Activated naive CD4-positive, alpha-beta T cell treated with anti-CD3 and anti-CD28 coated beads, Interleukin-2, amount 50 U/mL, for 24 hours (primary cell): ENCODE results near the gene TGFB2.

ENCODE experiments used
- H3K27ac Mint-ChIP-seq: one replicate; pipeline ENCODE4 v1.8.0; 2021; ENCODE audit warnings: mild to moderate bottlenecking, mixed read lengths
- H3K27me3 Mint-ChIP-seq: one replicate; pipeline ENCODE4 v1.8.0; 2021; ENCODE audit warnings: mixed read lengths
- H3K36me3 Mint-ChIP-seq: one replicate; pipeline ENCODE4 v1.8.0; 2021; ENCODE audit warnings: mixed read lengths
- H3K4me1 Mint-ChIP-seq: one replicate; pipeline ENCODE4 v1.8.0; 2021; ENCODE audit warnings: mixed read lengths
- H3K4me3 Mint-ChIP-seq: one replicate; pipeline ENCODE4 v1.8.0; 2021; ENCODE audit warnings: mild to moderate bottlenecking, mixed read lengths
- H3K9me3 Mint-ChIP-seq: one replicate; pipeline ENCODE4 v1.8.0; 2021; ENCODE audit warnings: mixed read lengths

Gene TGFB2

GRCh38 chr1:218344814-218345672 lies at the start of gene TGFB2:
Gene TGFB2, plus strand, starts transcription at chr1:218345336. Its CDS starts 1,366 bp downstream, at chr1:218346702.
- Mint-ChIP-seq H3K36me3 (peaks cover 16% of the 10 kb centered on the region), H3K27me3 (peaks cover 45% of the 10 kb centered on the region), H3K9me3 (no peaks in the 10 kb centered on the region), H3K27ac (peak within 1 kb of the TSS; percentile 41), H3K4me3 (no peak within 1 kb of the TSS), H3K4me1 (peaks cover 26% of the 10 kb centered on the region)

GRCh38 chr1:218296162-218296561 lies 49.0 kb upstream of the TGFB2 start:
- H3K36me3 Mint-ChIP-seq, result peaks cover 8% of the 10 kb centered on the region
- H3K4me3 Mint-ChIP-seq, result no peak overlapping the region
- H3K4me1 Mint-ChIP-seq, result peaks cover 34% of the 10 kb centered on the region
- H3K9me3 Mint-ChIP-seq, result no peaks in the 10 kb centered on the region
- H3K27ac Mint-ChIP-seq, result no peak overlapping the region
- H3K27me3 Mint-ChIP-seq, result no peaks in the 10 kb centered on the region

- Mint-ChIP-seq H3K4me1 (peaks cover 44% of the 10 kb centered on the region), H3K27me3 (no peaks in the 10 kb centered on the region), H3K4me3 (no peak overlapping the region), H3K36me3 (peaks cover 13% of the 10 kb centered on the region), H3K27ac (no peak overlapping the region), H3K9me3 (no peaks in the 10 kb centered on the region)
These were observed 47.7 kb upstream of the TGFB2 start for GRCh38 chr1:218297461-218297860.

GRCh38 chr1:218297867-218298266 lies 47.3 kb upstream of the TGFB2 start:
- Mint-ChIP-seq H3K27me3 (no peaks in the 10 kb centered on the region), H3K27ac (no peak overlapping the region), H3K4me3 (no peak overlapping the region), H3K36me3 (peaks cover 12% of the 10 kb centered on the region), H3K9me3 (no peaks in the 10 kb centered on the region), H3K4me1 (peaks cover 42% of the 10 kb centered on the region)

- H3K4me1 Mint-ChIP-seq, result peaks cover 41% of the 10 kb centered on the region
- no peaks in the 10 kb centered on the region for H3K9me3 Mint-ChIP-seq
- no peaks in the 10 kb centered on the region for H3K27me3 Mint-ChIP-seq
- peaks cover 12% of the 10 kb centered on the region for H3K36me3 Mint-ChIP-seq
- H3K27ac Mint-ChIP-seq, result no peak overlapping the region
- H3K4me3 Mint-ChIP-seq, result no peak overlapping the region
These were observed 46.7 kb upstream of the TGFB2 start for GRCh38 chr1:218298398-218298797.

GRCh38 chr1:218299416-218299815 lies 45.7 kb upstream of the TGFB2 start:
- Mint-ChIP-seq H3K27ac (no peak overlapping the region), H3K27me3 (no peaks in the 10 kb centered on the region), H3K36me3 (peaks cover 12% of the 10 kb centered on the region), H3K4me1 (peaks cover 41% of the 10 kb centered on the region), H3K4me3 (no peak overlapping the region), H3K9me3 (no peaks in the 10 kb centered on the region)

- peaks cover 12% of the 10 kb centered on the region for H3K36me3 Mint-ChIP-seq
- H3K4me3 Mint-ChIP-seq, result no peak overlapping the region
- no peaks in the 10 kb centered on the region for H3K9me3 Mint-ChIP-seq
- peaks cover 41% of the 10 kb centered on the region for H3K4me1 Mint-ChIP-seq
- no peaks in the 10 kb centered on the region for H3K27me3 Mint-ChIP-seq
- H3K27ac Mint-ChIP-seq, result no peak overlapping the region
These were observed 43.9 kb upstream of the TGFB2 start for GRCh38 chr1:218301217-218301616.

- Mint-ChIP-seq H3K4me1 (peaks cover 36% of the 10 kb centered on the region), H3K4me3 (no peak overlapping the region), H3K27ac (no peak overlapping the region), H3K9me3 (no peaks in the 10 kb centered on the region), H3K36me3 (peaks cover 8% of the 10 kb centered on the region), H3K27me3 (no peaks in the 10 kb centered on the region)
These were observed 43.0 kb upstream of the TGFB2 start for GRCh38 chr1:218302155-218302554.

- Mint-ChIP-seq H3K9me3 (no peaks in the 10 kb centered on the region), H3K4me3 (no peak overlapping the region), H3K4me1 (peaks cover 28% of the 10 kb centered on the region), H3K27ac (no peak overlapping the region), H3K27me3 (no peaks in the 10 kb centered on the region), H3K36me3 (peaks cover 10% of the 10 kb centered on the region)
These were observed 41.8 kb upstream of the TGFB2 start for GRCh38 chr1:218303176-218303879.

- Mint-ChIP-seq H3K4me1 (peaks cover 20% of the 10 kb centered on the region), H3K36me3 (peaks cover 12% of the 10 kb centered on the region), H3K27ac (no peak overlapping the region), H3K4me3 (no peak overlapping the region), H3K27me3 (no peaks in the 10 kb centered on the region), H3K9me3 (no peaks in the 10 kb centered on the region)
These were observed 40.7 kb upstream of the TGFB2 start for GRCh38 chr1:218304281-218305039.

GRCh38 chr1:218305472-218306064 lies 39.6 kb upstream of the TGFB2 start:
- Mint-ChIP-seq H3K4me1 (peaks cover 14% of the 10 kb centered on the region), H3K4me3 (no peak overlapping the region), H3K27ac (no peak overlapping the region), H3K9me3 (no peaks in the 10 kb centered on the region), H3K27me3 (no peaks in the 10 kb centered on the region), H3K36me3 (peaks cover 15% of the 10 kb centered on the region)

- no peak overlapping the region for H3K27ac Mint-ChIP-seq
- H3K27me3 Mint-ChIP-seq, result no peaks in the 10 kb centered on the region
- no peaks in the 10 kb centered on the region for H3K9me3 Mint-ChIP-seq
- peaks cover 13% of the 10 kb centered on the region for H3K4me1 Mint-ChIP-seq
- no peak overlapping the region for H3K4me3 Mint-ChIP-seq
- H3K36me3 Mint-ChIP-seq, result peaks cover 23% of the 10 kb centered on the region
These were observed 32.6 kb upstream of the TGFB2 start for GRCh38 chr1:218312509-218312908.

GRCh38 chr1:218314316-218314715 lies 30.8 kb upstream of the TGFB2 start:
- no peaks in the 10 kb centered on the region for H3K9me3 Mint-ChIP-seq
- H3K27ac Mint-ChIP-seq, result no peak overlapping the region
- H3K27me3 Mint-ChIP-seq, result no peaks in the 10 kb centered on the region
- peaks cover 13% of the 10 kb centered on the region for H3K4me1 Mint-ChIP-seq
- no peak overlapping the region for H3K4me3 Mint-ChIP-seq
- H3K36me3 Mint-ChIP-seq, result peaks cover 21% of the 10 kb centered on the region

- H3K36me3 Mint-ChIP-seq, result peaks cover 19% of the 10 kb centered on the region
- H3K27me3 Mint-ChIP-seq, result no peaks in the 10 kb centered on the region
- H3K4me1 Mint-ChIP-seq, result peaks cover 13% of the 10 kb centered on the region
- H3K27ac Mint-ChIP-seq, result no peak overlapping the region
- H3K4me3 Mint-ChIP-seq, result no peak overlapping the region
- H3K9me3 Mint-ChIP-seq, result no peaks in the 10 kb centered on the region
These were observed 29.5 kb upstream of the TGFB2 start for GRCh38 chr1:218315638-218316037.

GRCh38 chr1:218317061-218317460 lies 28.1 kb upstream of the TGFB2 start:
- peaks cover 8% of the 10 kb centered on the region for H3K4me1 Mint-ChIP-seq

More at GRCh38 chr1:218317061-218317460, 28.1 kb upstream of the TGFB2 start:
- Mint-ChIP-seq H3K9me3 (no peaks in the 10 kb centered on the region), H3K36me3 (peaks cover 13% of the 10 kb centered on the region), H3K27me3 (no peaks in the 10 kb centered on the region), H3K27ac (no peak overlapping the region), H3K4me3 (no peak overlapping the region)
